HG03439 (cell line): ENCODE measurements around the gene GPR176.

Experiments
- ATAC-seq: cut with Tn5 transposase; IDR thresholded peaks from one replicate; pipeline ENCODE4 v1.9.1; 2021; ENCODE audit warnings: mild to moderate bottlenecking, moderate library complexity; ENCODE audit not compliant: unreplicated experiment

GPR176 gene

GRCh38 chr15:39786447-39787056 is 133.5 kb downstream of the GPR176 start:
- no peak for ATAC-seq

GRCh38 chr15:39785841-39786240 is 134.2 kb downstream of the GPR176 start:
- ATAC-seq: no peak

- no peak for ATAC-seq
Observed at GRCh38 chr15:39785139-39785538, 134.9 kb downstream of the GPR176 start.

GRCh38 chr15:39784638-39785037 is 135.4 kb downstream of the GPR176 start:
- no peak for ATAC-seq

- ATAC-seq: no peak
Observed at GRCh38 chr15:39784125-39784524, 135.9 kb downstream of the GPR176 start.

- no peak for ATAC-seq
Observed at GRCh38 chr15:39783244-39783820, 136.7 kb downstream of the GPR176 start.

- ATAC-seq: peak; percentile 98
Observed at GRCh38 chr15:39782441-39783138, 137.5 kb downstream of the GPR176 start, which contains the start of gene FSIP1. Gene FSIP1 (minus strand): TSS chr15:39782841. CDS start chr15:39776524, 6,317 bp downstream.

GRCh38 chr15:39781967-39782302 is 138.1 kb downstream of the GPR176 start:
- ATAC-seq: no peak

GRCh38 chr15:39781147-39781966 is 138.7 kb downstream of the GPR176 start:
- ATAC-seq: no peak

GRCh38 chr15:39778021-39778420 is 142.0 kb downstream of the GPR176 start:
- no peak for ATAC-seq

GRCh38 chr15:39777496-39777895 is 142.6 kb downstream of the GPR176 start:
- ATAC-seq: no peak

GRCh38 chr15:39776068-39776467 is 144.0 kb downstream of the GPR176 start:
- no peak for ATAC-seq

- no peak for ATAC-seq
Observed at GRCh38 chr15:39774688-39775267, 145.3 kb downstream of the GPR176 start.

- no peak for ATAC-seq
Observed at GRCh38 chr15:39770748-39771689, 149.0 kb downstream of the GPR176 start.

GRCh38 chr15:39767921-39768320 is 152.1 kb downstream of the GPR176 start:
- no peak for ATAC-seq

GRCh38 chr15:39761006-39761405 is 159.1 kb downstream of the GPR176 start:
- no peak for ATAC-seq

- no peak for ATAC-seq
Observed at GRCh38 chr15:39756806-39757522, 163.1 kb downstream of the GPR176 start.

GRCh38 chr15:39752991-39753390 is 167.1 kb downstream of the GPR176 start:
- no peak for ATAC-seq

- no peak for ATAC-seq
Observed at GRCh38 chr15:39752246-39752645, 167.8 kb downstream of the GPR176 start.
